GM12873 (cell line): ENCODE results near the gene HTR2B.
A peak's percentile ranks its signal among the peaks of the same experiment; 100 is the strongest.

ENCODE experiments used
- TF ChIP-seq, protein P1 (sequence below): IDR thresholded peaks from 2 replicates; pipeline ENCODE4 v1.5.1; 2012; ENCODE audit warnings: low read depth, mild to moderate bottlenecking, moderate library complexity, low read length, control low read depth; ENCODE audit not compliant: insufficient read depth; ENCODE audit errors: missing control alignments

HTR2B gene

DNA sequence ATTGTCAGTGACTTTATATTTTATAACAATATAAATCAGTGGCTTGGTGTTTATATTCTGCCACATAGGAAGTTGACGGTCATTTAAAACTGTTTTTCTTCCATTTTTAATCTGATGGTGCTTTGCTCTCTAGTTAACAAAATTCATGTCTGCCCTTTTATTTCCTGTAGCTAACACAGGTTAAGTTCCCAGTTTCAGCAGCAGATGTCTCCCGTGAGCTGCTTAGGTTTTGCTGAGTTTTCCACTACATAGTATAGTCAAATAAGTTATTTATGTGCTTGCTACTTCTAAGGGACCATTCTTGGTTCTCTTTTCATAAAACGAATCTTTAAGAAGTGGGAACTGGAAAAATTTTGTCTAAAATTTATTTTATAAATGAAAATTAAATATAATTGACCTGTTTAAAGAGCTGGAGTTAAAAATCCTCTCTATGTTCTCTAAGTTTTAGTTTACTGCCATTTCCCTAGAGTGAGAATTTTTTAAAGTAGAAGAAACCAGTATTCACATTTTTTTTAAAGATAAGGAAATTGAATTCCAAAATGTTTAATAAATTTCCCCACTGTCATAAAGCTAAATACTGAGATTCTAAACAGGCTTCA, 20.6 kb downstream of the HTR2B start:
- TF ChIP-seq, protein P1, sequence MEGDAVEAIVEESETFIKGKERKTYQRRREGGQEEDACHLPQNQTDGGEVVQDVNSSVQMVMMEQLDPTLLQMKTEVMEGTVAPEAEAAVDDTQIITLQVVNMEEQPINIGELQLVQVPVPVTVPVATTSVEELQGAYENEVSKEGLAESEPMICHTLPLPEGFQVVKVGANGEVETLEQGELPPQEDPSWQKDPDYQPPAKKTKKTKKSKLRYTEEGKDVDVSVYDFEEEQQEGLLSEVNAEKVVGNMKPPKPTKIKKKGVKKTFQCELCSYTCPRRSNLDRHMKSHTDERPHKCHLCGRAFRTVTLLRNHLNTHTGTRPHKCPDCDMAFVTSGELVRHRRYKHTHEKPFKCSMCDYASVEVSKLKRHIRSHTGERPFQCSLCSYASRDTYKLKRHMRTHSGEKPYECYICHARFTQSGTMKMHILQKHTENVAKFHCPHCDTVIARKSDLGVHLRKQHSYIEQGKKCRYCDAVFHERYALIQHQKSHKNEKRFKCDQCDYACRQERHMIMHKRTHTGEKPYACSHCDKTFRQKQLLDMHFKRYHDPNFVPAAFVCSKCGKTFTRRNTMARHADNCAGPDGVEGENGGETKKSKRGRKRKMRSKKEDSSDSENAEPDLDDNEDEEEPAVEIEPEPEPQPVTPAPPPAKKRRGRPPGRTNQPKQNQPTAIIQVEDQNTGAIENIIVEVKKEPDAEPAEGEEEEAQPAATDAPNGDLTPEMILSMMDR = peak; percentile 77

DNA sequence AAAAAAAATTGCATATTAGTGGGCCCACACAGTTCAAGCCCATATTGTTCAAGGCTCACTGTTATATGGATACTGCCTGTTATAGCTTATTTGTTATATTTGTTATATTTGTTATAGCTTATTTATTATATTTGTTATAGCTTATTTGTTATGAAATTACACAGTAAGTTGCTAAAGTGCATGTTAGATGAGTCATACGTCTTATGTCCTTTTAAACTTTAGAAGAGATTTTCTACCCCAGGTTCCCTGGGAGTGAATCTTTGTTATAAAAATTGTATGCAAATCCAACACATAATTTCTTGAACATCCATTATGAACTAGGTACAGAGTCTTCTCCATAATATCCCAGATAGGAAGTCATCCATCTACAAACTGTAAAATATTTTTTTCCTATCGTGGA, 22.1 kb downstream of the HTR2B start:
- TF ChIP-seq, protein P1 = no peak

DNA sequence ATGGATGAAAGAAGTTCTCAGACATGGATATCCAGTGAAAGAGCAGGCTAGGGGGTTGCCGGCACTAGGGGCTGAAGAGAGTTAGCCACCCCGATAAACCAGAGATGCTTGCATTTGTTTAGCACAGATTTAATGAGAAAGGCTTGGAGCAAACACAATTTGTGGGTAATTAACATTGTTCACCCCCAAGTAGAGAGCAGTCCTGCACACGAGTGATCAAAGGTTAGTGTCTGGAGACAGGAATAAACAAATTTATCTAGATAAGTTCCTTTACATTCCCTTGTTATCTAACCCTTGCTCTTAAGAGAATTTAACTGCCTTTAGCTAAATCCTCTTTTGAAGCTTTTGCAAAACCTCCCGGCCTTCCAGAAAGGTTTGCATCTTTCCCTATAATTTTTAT, 23.9 kb downstream of the HTR2B start:
- TF ChIP-seq, protein P1 = no peak

DNA sequence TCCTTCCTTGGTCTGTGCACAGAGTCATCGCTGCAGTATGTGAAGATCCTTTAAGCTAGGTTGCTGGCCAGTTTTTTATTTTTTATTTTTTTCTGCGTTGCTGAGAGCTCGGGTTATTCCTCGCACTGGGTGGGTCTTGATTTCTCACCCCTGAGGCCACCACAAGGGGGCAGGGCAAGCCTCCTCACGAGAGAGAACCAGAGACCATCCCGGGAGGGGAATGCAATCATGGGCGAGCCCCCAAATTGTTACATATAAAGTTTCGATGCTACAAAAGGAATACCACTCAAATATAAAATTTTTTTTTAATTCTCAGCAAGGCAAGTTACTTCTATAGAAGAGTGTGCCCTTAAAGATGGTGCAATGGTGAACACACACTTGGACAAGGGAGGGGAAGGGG, 24.9 kb downstream of the HTR2B start:
- TF ChIP-seq, protein P1 = no peak

DNA sequence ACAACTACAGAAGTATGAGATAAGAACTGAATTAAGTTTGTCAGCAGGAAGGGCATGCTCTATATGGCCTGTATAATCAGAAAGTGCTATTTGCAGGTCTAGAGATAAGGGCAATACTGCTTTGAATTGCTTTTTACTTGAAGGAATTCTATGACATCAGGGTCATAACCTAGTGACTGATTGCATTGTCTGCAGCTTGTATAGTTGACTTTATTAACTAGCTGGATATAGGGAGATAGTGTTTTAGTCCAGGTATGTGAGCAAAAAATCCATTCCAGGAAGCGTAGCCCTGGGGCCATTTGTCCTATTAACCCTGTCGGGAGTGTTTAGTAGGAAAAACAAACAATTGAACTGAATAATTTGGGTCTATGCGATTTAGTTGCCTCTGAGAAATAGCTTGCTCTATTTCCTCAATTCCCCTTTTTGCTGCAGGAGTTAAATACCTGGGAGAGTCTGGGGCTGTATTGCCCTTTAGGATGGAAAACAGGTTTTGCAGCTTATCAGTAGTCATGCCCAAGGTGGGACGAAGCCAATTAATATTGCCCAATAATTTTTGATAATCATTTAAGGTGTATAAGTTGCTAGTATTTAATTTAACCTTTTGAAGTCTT, 30.0 kb downstream of the HTR2B start:
- TF ChIP-seq, protein P1 = no peak

DNA sequence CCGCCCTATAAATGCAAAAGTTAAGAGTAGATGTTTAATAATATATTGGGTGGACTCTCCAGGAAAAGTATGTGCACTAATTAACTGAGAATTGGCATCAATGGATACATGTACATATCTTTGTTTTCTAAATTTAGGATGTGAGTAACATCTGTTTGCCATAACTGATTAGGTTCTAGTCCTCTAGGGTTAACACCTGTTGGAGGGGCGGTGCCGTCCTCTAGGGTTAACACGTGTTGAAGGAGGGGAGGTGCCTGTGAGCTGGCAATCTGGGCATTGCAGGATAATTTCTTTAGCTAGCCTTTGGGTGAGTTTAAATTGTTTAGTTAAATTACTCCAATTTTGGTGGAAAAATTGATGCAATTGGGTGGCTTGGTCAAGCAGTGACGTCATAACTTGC, 30.9 kb downstream of the HTR2B start:
- TF ChIP-seq, protein P1 = no peak

DNA sequence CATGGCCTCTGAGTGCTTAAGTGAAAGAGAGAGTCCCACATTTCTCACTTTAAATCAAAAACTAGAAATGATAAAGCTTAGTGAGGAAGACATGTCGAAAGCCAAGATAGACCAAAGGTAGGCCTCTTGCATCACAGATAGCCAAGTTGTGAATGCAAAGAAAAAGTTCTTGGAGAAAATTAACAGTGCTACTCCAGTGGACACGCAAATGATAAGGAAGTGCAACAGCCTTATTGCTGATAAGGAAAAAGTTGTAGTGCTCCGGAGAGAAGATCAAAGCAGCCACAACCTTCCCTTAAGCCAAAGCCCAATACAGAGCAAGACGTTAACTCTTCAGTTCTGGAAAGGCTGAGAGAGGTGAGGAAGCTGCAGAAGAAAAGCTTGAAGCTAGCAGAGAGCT, 36.1 kb downstream of the HTR2B start:
- TF ChIP-seq, protein P1 = no peak
